A673 (cell line): ENCODE measurements around the gene SLC22A23.

Source experiments
- CTCF ChIP-seq: fragments of 300-800, 200-600 bp; sonication (generic); conservative IDR thresholded peaks from 2 replicates; pipeline ENCODE4 v1.5.1; 2017; ENCODE audit warnings: low read depth, mild to moderate bottlenecking, antibody characterized with exemption, low read length, moderate library complexity, mixed read lengths
- EZH2 ChIP-seq: fragments of 200-600 bp; sonication (generic); IDR thresholded peaks from 2 replicates; pipeline ENCODE4 v1.6.1; 2017; ENCODE audit warnings: borderline replicate concordance, low read depth, mild to moderate bottlenecking, mixed read lengths, antibody characterized with exemption, low read length; ENCODE audit not compliant: poor library complexity, severe bottlenecking

GRCh38 chr6:3379482-3380060 lies 77.3 kb downstream of the SLC22A23 start:
- no peak for TF ChIP-seq CTCF
- no peak for TF ChIP-seq EZH2
